WTC11 (cell line): ENCODE measurements around the gene CXCL16.

Experiments used
- CDX4 ChIP-seq: fragments of 250-450 bp; sonication (Bioruptor Pico); IDR thresholded peaks from 2 replicates; pipeline ENCODE4 v1.9.0; 2021; ENCODE audit warnings: moderate library complexity, mild to moderate bottlenecking, inconsistent platforms, borderline replicate concordance
- CREB1 ChIP-seq: sonication (generic); formaldehyde crosslinking; IDR thresholded peaks from 2 replicates; pipeline ENCODE4 v1.8.0; 2023; ENCODE audit warnings: mild to moderate bottlenecking, missing genetic modification reagents
- CTCF ChIP-seq: fragments of 200-600 bp; IDR thresholded peaks from 2 replicates; pipeline ENCODE4 v1.8.0; 2022; ENCODE audit warnings: antibody characterized with exemption
- E2F4 ChIP-seq: sonication (generic); formaldehyde crosslinking; IDR thresholded peaks from 2 replicates; pipeline ENCODE4 v1.8.1; 2022; ENCODE audit warnings: low read depth, mild to moderate bottlenecking, moderate library complexity, missing genetic modification reagents, borderline replicate concordance
- NR2C2 ChIP-seq: sonication (generic); formaldehyde crosslinking; IDR thresholded peaks from 2 replicates; pipeline ENCODE4 v1.8.0; 2022; ENCODE audit warnings: mild to moderate bottlenecking, missing genetic modification reagents
- USF2 ChIP-seq: sonication (generic); formaldehyde crosslinking; IDR thresholded peaks from 2 replicates; pipeline ENCODE4 v1.8.1; 2023; ENCODE audit warnings: mild to moderate bottlenecking, missing genetic modification reagents, moderate library complexity
- ZNF121 ChIP-seq: sonication (generic); formaldehyde crosslinking; IDR thresholded peaks from 2 replicates; pipeline ENCODE4 v1.8.0; 2023; ENCODE audit warnings: missing genetic modification reagents
- ZNF423 ChIP-seq: fragments of 250-450 bp; sonication (Bioruptor Pico); IDR thresholded peaks from 2 replicates; pipeline ENCODE4 v2.1.2; 2022; ENCODE audit warnings: mild to moderate bottlenecking, moderate library complexity
- TF ChIP-seq, protein P1 (sequence below): sonication (generic); formaldehyde crosslinking; IDR thresholded peaks from 2 replicates; pipeline ENCODE4 v1.8.1; 2023; ENCODE audit warnings: mild to moderate bottlenecking, missing genetic modification reagents
- TF ChIP-seq, protein P2 (sequence below): fragments of 250-450 bp; sonication (Bioruptor Pico); IDR thresholded peaks from 2 replicates; pipeline ENCODE4 v1.9.0; 2021; ENCODE audit warnings: mild to moderate bottlenecking

- TF ChIP-seq CREB1 (CRISPR knock-in tag): no peak
- TF ChIP-seq CTCF: no peak
- TF ChIP-seq E2F4 (CRISPR knock-in tag): no peak
- no peak for TF ChIP-seq NR2C2 (CRISPR knock-in tag)
- no peak for TF ChIP-seq ZNF121 (CRISPR knock-in tag)
- TF ChIP-seq ZNF423 (CRISPR knock-in tag): no peak
- TF ChIP-seq, protein P1, sequence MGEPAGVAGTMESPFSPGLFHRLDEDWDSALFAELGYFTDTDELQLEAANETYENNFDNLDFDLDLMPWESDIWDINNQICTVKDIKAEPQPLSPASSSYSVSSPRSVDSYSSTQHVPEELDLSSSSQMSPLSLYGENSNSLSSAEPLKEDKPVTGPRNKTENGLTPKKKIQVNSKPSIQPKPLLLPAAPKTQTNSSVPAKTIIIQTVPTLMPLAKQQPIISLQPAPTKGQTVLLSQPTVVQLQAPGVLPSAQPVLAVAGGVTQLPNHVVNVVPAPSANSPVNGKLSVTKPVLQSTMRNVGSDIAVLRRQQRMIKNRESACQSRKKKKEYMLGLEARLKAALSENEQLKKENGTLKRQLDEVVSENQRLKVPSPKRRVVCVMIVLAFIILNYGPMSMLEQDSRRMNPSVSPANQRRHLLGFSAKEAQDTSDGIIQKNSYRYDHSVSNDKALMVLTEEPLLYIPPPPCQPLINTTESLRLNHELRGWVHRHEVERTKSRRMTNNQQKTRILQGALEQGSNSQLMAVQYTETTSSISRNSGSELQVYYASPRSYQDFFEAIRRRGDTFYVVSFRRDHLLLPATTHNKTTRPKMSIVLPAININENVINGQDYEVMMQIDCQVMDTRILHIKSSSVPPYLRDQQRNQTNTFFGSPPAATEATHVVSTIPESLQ: no peak
- TF ChIP-seq, protein P2, sequence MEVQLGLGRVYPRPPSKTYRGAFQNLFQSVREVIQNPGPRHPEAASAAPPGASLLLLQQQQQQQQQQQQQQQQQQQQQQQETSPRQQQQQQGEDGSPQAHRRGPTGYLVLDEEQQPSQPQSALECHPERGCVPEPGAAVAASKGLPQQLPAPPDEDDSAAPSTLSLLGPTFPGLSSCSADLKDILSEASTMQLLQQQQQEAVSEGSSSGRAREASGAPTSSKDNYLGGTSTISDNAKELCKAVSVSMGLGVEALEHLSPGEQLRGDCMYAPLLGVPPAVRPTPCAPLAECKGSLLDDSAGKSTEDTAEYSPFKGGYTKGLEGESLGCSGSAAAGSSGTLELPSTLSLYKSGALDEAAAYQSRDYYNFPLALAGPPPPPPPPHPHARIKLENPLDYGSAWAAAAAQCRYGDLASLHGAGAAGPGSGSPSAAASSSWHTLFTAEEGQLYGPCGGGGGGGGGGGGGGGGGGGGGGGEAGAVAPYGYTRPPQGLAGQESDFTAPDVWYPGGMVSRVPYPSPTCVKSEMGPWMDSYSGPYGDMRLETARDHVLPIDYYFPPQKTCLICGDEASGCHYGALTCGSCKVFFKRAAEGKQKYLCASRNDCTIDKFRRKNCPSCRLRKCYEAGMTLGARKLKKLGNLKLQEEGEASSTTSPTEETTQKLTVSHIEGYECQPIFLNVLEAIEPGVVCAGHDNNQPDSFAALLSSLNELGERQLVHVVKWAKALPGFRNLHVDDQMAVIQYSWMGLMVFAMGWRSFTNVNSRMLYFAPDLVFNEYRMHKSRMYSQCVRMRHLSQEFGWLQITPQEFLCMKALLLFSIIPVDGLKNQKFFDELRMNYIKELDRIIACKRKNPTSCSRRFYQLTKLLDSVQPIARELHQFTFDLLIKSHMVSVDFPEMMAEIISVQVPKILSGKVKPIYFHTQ: no peak
- TF ChIP-seq USF2 (CRISPR knock-in tag): no peak
- TF ChIP-seq CDX4 (CRISPR knock-in tag): no peak
These were observed 2.9 kb upstream of the CXCL16 start for GRCh38 chr17:4742629-4743028.
